LNCaP clone FGC (cell line): ENCODE data around the gene TUBB4A.

Experiments
- DNase-seq: peaks from one replicate; pipeline ENCODE4 v3.0.0-alpha.2; 2011; ENCODE audit warnings: low read depth
- H3K4me3 ChIP-seq: 2 replicates; pipeline ENCODE4 v1.5.1; 2011; ENCODE audit warnings: mild to moderate bottlenecking, low read depth, low read length, control low read depth
- CTCF ChIP-seq: IDR thresholded peaks from 2 replicates; pipeline ENCODE4 v1.5.1; 2012; ENCODE audit warnings: mild to moderate bottlenecking; ENCODE audit not compliant: control insufficient read depth, insufficient read depth; ENCODE audit errors: extremely low read depth

The TUBB4A gene

GRCh38 chr19:6480848-6481415 lies 21.2 kb downstream of the TUBB4A start:
- H3K4me3 ChIP-seq = no peak overlapping the region
- DNase-seq = no peak
- TF ChIP-seq CTCF = no peak

DNA sequence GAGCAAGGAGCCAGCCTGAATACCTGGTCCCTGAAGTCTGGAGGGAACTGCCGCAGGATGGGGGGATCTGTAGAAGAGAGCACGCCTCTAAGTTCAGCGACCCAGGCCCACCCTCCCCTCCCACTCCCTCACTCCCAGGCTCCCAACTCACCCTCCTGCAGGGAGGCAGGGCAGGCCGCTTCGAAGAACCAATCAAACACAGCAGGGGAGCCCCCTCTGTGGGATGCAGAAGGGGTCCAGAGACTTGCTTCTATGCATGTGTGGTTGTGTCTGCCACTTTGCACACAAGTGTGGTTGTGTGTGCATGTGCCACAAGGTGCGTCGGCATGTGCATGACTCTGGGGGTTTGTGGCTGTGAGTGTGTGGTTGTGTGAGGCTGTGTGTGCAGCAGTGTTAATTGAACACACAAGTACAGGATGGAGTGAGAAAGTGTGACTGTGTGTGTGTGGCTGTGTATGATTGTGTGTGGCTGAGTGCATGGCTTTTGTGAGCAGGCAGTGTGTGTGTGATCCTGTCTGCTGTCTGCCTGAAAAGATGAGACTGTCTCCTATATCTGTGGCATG lies 22.2 kb downstream of the TUBB4A start:
- DNase-seq = no peak
- no peak for TF ChIP-seq CTCF
- no peak overlapping the region for H3K4me3 ChIP-seq

DNA sequence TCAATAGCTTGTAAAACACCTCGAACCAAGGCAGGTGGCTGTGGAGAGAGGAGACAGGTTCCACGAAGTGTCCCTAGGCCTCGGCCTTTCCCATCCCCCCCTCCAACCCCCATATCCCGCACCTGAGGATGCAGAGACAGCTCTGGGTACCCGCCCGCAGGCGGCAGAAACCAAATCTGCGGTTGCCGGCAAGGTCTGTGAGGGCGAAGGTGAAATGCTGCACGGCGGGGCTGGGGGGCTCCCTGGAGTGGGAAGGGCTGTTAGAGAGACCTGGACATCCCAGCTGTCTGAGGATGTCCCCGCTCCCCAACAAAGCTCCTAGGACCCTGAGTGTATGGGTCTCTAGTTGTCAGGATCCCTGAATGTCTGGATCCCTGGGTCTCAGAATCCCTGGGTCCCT lies 23.3 kb downstream of the TUBB4A start:
- no peak for DNase-seq
- no peak overlapping the region for H3K4me3 ChIP-seq

DNA sequence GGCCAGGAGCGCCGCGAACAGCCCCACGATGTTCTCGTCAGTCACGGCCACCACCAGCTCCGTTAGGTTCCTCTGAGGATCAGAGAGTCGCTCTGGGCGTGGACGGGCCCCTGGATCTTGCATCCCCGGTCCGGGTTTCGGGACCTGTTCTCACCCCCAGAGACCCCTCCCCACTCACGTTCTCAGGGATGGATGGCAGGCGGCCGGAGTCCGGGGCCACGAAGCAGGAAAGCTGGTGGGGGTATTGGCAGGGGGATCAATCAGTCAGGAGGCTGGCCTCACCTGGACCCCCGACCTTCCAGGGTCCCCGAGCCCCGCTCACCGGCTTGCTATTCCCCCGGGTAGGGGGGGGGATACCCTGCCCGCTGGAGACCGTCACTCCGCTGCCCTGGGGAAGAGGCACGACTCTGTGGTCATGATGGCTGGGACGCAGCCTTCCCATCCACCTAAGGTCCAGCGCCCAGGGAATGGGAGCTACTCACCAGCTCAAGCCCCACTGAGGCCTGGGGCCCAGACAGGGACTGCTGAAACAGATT lies 25.1 kb downstream of the TUBB4A start:
- no peak for TF ChIP-seq CTCF
- DNase-seq = no peak
- no peak overlapping the region for H3K4me3 ChIP-seq

More for the DNA sequence above, 23.3 kb downstream of the TUBB4A start:
- no peak for TF ChIP-seq CTCF

GRCh38 chr19:6476155-6476895 lies 25.8 kb downstream of the TUBB4A start:
- no peak overlapping the region for H3K4me3 ChIP-seq
- TF ChIP-seq CTCF = no peak
- no peak for DNase-seq

- DNase-seq = no peak
- TF ChIP-seq CTCF = no peak
Observed at GRCh38 chr19:6475321-6476108, 26.6 kb downstream of the TUBB4A start.

More at GRCh38 chr19:6475321-6476108, 26.6 kb downstream of the TUBB4A start:
- H3K4me3 ChIP-seq = no peak overlapping the region
